Vagina (tissue), 2 donors: ENCODE results near the gene SCNN1B. TPM values are rescaled to one million over a fixed set of nuclear protein-coding genes. Genes with fewer than 3 reads are reported as not detected.
A peak's percentile ranks its signal among the peaks of the same experiment; 100 is the strongest.

ENCODE experiments used
- DNase-seq, 2 donors: peaks; one replicate each; pipeline ENCODE4 v3.0.0-alpha.2; 2017; ENCODE audit errors: extremely low spot score in 2 of 2
- H3K27ac ChIP-seq: fragments of 200-600 bp; sonication (generic); one replicate; pipeline ENCODE4 v1.5.1; 2019
- H3K27me3 ChIP-seq: fragments of 200-600 bp; sonication (generic); one replicate; pipeline ENCODE4 v1.5.1; 2019
- H3K36me3 ChIP-seq, 2 donors: fragments of 200-600 bp; sonication (generic); one replicate each; pipeline ENCODE4 v1.5.1; 2017 to 2019
- H3K4me1 ChIP-seq: fragments of 200-600 bp; sonication (generic); one replicate; pipeline ENCODE4 v1.5.1; 2019
- H3K4me3 ChIP-seq, 2 donors: fragments of 200-600 bp; sonication (generic); 1 replicate in 1 of 2; 2 replicates in 1 of 2; pipeline ENCODE4 v1.5.1; 2016 to 2019
- H3K9me3 ChIP-seq: fragments of 200-600 bp; sonication (generic); one replicate; pipeline ENCODE4 v1.5.1; 2019
- POLR2A ChIP-seq, 2 donors: fragments of 450-650 bp; IDR thresholded peaks; one replicate each; pipeline ENCODE4 v1.6.1; 2017; ENCODE audit warnings: antibody characterized with exemption in 2 of 2, mild to moderate bottlenecking in 2 of 2, moderate library complexity in 2 of 2
- POLR2AphosphoS5 ChIP-seq, 2 donors: sonication (generic); formaldehyde crosslinking; IDR thresholded peaks; one replicate each; pipeline ENCODE4 v1.9.0; 2017; ENCODE audit warnings: antibody characterized with exemption in 2 of 2, mild to moderate bottlenecking in 2 of 2, low read depth in 1 of 2; ENCODE audit not compliant: insufficient read depth in 1 of 2
- intact Hi-C: fragments of 100-400 bp; cut with DNase I; formaldehyde crosslinking; loops from one replicate; pipeline ENCODE4 v1.15.1; 2023
- total RNA-seq: library from RNA; depleted of rRNA; stranded (reverse); fragments of >200 nt; gene quantifications from one replicate; pipeline ENCODE4 v1.2.3, GENCODE V29; 2016
- TF ChIP-seq, protein P1 (sequence below), 3 experiments: fragments of 450-650 bp in 2 of 3; fragments of 200-600 bp in 1 of 3; sonication (generic) in 1 of 3; IDR thresholded peaks; one replicate each; pipeline ENCODE4 v1.5.1; 2017 to 2019; ENCODE audit warnings: antibody characterized with exemption in 3 of 3, mild to moderate bottlenecking in 2 of 3, moderate library complexity in 2 of 3

Gene SCNN1B
- total RNA-seq, 1 donor from 2014 or later, result 76.9 TPM

DNA sequence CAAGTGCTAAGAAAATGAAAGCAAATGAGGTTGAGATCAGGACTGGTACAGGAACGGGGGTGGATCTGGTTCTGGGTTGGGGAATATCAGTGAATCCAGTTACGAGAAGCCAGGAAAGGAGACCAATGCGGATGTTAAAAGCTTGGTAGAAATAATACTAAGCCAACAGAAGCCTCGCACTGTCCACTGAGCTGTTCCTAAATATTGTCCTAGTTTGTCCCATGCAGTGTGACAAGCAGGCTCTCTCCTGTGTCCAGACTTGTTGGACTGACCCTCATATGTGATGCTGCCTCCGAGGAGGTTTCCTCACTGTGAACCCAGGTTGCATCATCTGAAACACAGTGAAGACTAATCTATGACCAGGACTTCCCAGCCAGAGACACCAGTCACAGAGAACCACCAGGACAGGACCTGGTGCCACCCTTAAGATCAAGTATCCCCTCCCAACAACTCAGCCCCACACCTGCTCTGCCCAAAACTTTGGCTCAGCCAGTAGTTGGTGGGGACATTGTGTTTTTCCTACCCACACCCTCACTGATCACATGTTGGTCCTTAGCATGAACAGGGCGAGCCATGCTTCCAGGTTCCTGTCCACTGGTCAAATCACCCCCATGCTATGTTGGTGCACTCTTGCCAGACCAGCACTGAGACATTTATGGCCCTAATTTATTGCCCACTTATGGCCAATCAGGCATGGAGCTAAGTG is 32.7 kb upstream of the SCNN1B start:
- no peak for DNase-seq
- no peaks in the 10 kb centered on the region for H3K4me1 ChIP-seq
- H3K36me3 ChIP-seq, result no peaks in the 10 kb centered on the region
- TF ChIP-seq, protein P1, sequence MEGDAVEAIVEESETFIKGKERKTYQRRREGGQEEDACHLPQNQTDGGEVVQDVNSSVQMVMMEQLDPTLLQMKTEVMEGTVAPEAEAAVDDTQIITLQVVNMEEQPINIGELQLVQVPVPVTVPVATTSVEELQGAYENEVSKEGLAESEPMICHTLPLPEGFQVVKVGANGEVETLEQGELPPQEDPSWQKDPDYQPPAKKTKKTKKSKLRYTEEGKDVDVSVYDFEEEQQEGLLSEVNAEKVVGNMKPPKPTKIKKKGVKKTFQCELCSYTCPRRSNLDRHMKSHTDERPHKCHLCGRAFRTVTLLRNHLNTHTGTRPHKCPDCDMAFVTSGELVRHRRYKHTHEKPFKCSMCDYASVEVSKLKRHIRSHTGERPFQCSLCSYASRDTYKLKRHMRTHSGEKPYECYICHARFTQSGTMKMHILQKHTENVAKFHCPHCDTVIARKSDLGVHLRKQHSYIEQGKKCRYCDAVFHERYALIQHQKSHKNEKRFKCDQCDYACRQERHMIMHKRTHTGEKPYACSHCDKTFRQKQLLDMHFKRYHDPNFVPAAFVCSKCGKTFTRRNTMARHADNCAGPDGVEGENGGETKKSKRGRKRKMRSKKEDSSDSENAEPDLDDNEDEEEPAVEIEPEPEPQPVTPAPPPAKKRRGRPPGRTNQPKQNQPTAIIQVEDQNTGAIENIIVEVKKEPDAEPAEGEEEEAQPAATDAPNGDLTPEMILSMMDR (IDR thresholded peaks at IDR 0.05), result no peak
- TF ChIP-seq POLR2AphosphoS5 (IDR thresholded peaks at IDR 0.05; ENCODE audit: insufficient read depth in 1 of 2, low read depth in 1 of 2) (no peak), POLR2A (IDR thresholded peaks at IDR 0.05) (no peak)
- no peaks in the 10 kb centered on the region for H3K9me3 ChIP-seq
- no peaks in the 10 kb centered on the region for H3K27me3 ChIP-seq
- no peak overlapping the region for H3K27ac ChIP-seq
- no peak overlapping the region for H3K4me3 ChIP-seq
- intact Hi-C loops, result no loop called here

DNA sequence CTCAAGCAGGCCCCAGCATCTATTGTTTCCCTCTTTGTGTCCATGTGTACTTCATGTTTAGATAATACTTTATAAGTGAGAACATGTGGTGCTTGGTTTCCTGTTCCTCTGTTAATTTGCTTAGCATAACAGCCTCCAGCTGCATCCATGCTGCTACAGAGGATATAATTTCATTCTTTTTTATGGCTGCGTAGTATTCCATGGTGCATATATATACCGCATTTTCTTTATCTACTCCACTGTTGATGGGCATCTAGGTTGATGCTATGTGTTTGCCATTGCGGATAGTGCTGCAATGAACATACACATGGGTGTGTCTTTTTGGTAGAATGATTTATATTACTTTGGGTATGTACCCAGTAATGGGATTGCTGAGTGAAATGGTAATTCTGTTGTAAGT is 31.4 kb upstream of the SCNN1B start:
- intact Hi-C loops, result no loop called here

DNA sequence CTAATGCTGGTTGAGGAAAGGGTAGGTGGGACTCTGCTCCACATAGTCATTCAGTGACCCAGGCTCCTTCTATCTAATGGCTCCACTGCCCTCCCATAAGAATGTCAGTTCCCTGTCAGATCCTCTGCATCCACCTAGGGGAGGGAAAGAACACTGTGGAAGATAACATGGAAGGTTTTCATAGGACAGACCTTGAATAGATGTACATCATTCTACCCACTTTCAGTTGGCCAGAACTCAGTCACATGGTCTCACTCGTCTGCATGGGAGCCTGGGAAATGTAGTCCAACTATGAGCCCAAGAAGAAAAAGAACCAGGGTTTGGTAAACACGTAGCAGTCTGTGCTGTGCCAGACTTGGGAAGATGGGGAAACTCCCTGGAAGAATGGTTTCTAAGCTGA is 27.1 kb upstream of the SCNN1B start:
- DNase-seq, result no peak
- Histone ChIP-seq H3K4me1 (peaks cover under 1% of the 10 kb centered on the region), H3K27ac (no peak overlapping the region), H3K9me3 (no peaks in the 10 kb centered on the region), H3K4me3 (no peak overlapping the region), H3K27me3 (no peaks in the 10 kb centered on the region), H3K36me3 (no peaks in the 10 kb centered on the region)
- intact Hi-C loops, result no loop called here
- TF ChIP-seq, protein P1 (IDR thresholded peaks at IDR 0.05), result no peak
- TF ChIP-seq POLR2A (IDR thresholded peaks at IDR 0.05) (no peak), POLR2AphosphoS5 (IDR thresholded peaks at IDR 0.05; ENCODE audit: insufficient read depth in 1 of 2, low read depth in 1 of 2) (no peak)

More for the DNA sequence above, 31.4 kb upstream of the SCNN1B start:
- no peak for DNase-seq
- Histone ChIP-seq H3K27me3 (no peaks in the 10 kb centered on the region), H3K9me3 (no peaks in the 10 kb centered on the region), H3K27ac (no peak overlapping the region), H3K4me3 (no peak overlapping the region), H3K4me1 (no peaks in the 10 kb centered on the region), H3K36me3 (no peaks in the 10 kb centered on the region)
- no peak for TF ChIP-seq POLR2AphosphoS5 (IDR thresholded peaks at IDR 0.05; ENCODE audit: insufficient read depth in 1 of 2, low read depth in 1 of 2)
- TF ChIP-seq POLR2A (IDR thresholded peaks at IDR 0.05), result no peak
- TF ChIP-seq, protein P1 (IDR thresholded peaks at IDR 0.05), result no peak

DNA sequence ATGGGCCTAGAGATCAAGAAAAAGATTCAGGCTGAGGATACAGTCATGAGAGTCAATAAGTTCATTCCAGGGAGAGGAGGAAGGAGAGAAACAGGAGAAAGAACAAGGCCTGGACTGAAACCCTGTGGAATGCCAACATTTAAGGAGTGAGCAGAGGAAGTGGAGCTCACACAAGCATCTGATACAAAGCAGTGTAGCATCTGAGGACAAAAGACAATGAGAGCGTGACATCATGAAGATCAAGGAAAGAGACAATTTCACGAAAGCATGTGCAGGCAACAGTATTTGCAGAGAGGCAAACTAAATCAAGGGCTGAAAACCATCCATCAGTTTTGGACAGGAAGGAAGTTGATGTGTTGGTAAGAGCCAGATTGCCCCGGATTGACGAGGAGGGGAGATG is 25.3 kb upstream of the SCNN1B start:
- H3K27ac ChIP-seq, result no peak overlapping the region
- no peaks in the 10 kb centered on the region for H3K27me3 ChIP-seq
- intact Hi-C loops, result no loop called here
- DNase-seq, result no peak
- no peaks in the 10 kb centered on the region for H3K9me3 ChIP-seq
- no peak for TF ChIP-seq POLR2AphosphoS5 (IDR thresholded peaks at IDR 0.05; ENCODE audit: insufficient read depth in 1 of 2, low read depth in 1 of 2)
- H3K4me3 ChIP-seq, result no peak overlapping the region
- H3K36me3 ChIP-seq, result no peaks in the 10 kb centered on the region
- H3K4me1 ChIP-seq, result peaks cover 14% of the 10 kb centered on the region

DNA sequence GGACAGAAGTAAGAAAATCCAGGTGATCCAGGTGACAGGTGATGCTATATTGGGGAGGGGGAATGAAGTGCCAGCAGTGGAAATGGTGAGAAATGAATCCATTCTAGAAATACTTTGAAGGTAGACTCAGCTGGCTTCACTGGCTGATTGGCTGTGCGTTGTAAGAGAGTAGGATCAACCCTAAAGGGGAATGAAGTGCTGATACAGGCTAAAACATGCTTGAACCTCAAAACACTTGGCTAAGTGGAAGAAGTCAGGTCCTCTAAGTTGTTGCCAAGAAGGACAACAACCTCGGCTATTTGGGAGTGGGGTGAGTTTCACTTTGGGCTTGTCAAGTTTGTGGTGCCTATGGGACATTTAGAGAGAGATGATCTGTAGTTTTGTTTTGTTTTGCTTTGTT is 24.1 kb upstream of the SCNN1B start:
- H3K27ac ChIP-seq, result peak overlapping the region; percentile 17
- no peaks in the 10 kb centered on the region for H3K27me3 ChIP-seq
- no peaks in the 10 kb centered on the region for H3K9me3 ChIP-seq
- TF ChIP-seq, protein P1 (IDR thresholded peaks at IDR 0.05), result no peak
- TF ChIP-seq POLR2A (IDR thresholded peaks at IDR 0.05) (no peak), POLR2AphosphoS5 (IDR thresholded peaks at IDR 0.05; ENCODE audit: insufficient read depth in 1 of 2, low read depth in 1 of 2) (no peak)
- no peak for DNase-seq
- peaks cover 18% of the 10 kb centered on the region for H3K4me1 ChIP-seq
- peak overlapping the region in 1 of 2 donors; percentile 18 for H3K4me3 ChIP-seq
- intact Hi-C loops, result no loop called here
- no peaks in the 10 kb centered on the region for H3K36me3 ChIP-seq
